HepG2 (cell line): ENCODE data around the gene ALOXE3. TPM values are rescaled to one million over a fixed set of nuclear protein-coding genes. Genes with fewer than 3 reads are reported as not detected.
A peak's percentile ranks its signal among the peaks of the same experiment; 100 is the strongest.

ENCODE experiments used
- CBX5 ChIP-seq: sonication (generic); formaldehyde crosslinking; IDR thresholded peaks from 2 replicates; pipeline ENCODE4 v1.4.0; 2020; ENCODE audit warnings: missing genetic modification reagents, borderline replicate concordance
- GATA4 ChIP-seq: sonication (generic); IDR thresholded peaks from 2 replicates; pipeline ENCODE4 v1.6.1; 2016; ENCODE audit warnings: antibody characterized with exemption, low read depth, borderline replicate concordance
- ISL2 ChIP-seq: sonication (generic); formaldehyde crosslinking; IDR thresholded peaks from 2 replicates; pipeline ENCODE4 v1.5.0; 2020; ENCODE audit warnings: missing genetic modification reagents
- PAXIP1 ChIP-seq: sonication (generic); formaldehyde crosslinking; conservative IDR thresholded peaks from 2 replicates; pipeline ENCODE4 v1.4.0; 2020; ENCODE audit warnings: mild to moderate bottlenecking, missing genetic modification reagents, moderate library complexity
- PHF20 ChIP-seq: sonication (generic); formaldehyde crosslinking; IDR thresholded peaks from 2 replicates; pipeline ENCODE4 v1.5.0; 2020; ENCODE audit warnings: mild to moderate bottlenecking, missing genetic modification reagents
- POGZ ChIP-seq: sonication (generic); formaldehyde crosslinking; IDR thresholded peaks from 2 replicates; pipeline ENCODE4 v1.4.0; 2020; ENCODE audit warnings: mild to moderate bottlenecking, missing genetic modification reagents
- ZNF232 ChIP-seq: sonication (generic); formaldehyde crosslinking; IDR thresholded peaks from 2 replicates; pipeline ENCODE4 v1.4.0; 2020; ENCODE audit warnings: missing genetic modification reagents, borderline replicate concordance
- ZNF292 ChIP-seq: sonication (generic); formaldehyde crosslinking; IDR thresholded peaks from 2 replicates; pipeline ENCODE4 v1.8.1; 2022; ENCODE audit warnings: mild to moderate bottlenecking, low read depth, missing genetic modification reagents, borderline replicate concordance
- ZNF3 ChIP-seq: IDR thresholded peaks from 2 replicates; pipeline ENCODE4 v1.7.0; 2017; ENCODE audit warnings: inconsistent platforms
- ZNF407 ChIP-seq: sonication (generic); formaldehyde crosslinking; IDR thresholded peaks from one replicate; pipeline ENCODE4 v1.5.1; 2020; ENCODE audit warnings: mild to moderate bottlenecking, missing genetic modification reagents; ENCODE audit errors: not compliant biosample characterization
- ZNF687 ChIP-seq: sonication (generic); formaldehyde crosslinking; IDR thresholded peaks from 2 replicates; pipeline ENCODE4 v1.5.1; 2020; ENCODE audit warnings: mild to moderate bottlenecking, missing genetic modification reagents, moderate library complexity
- ZNF839 ChIP-seq: sonication (generic); formaldehyde crosslinking; IDR thresholded peaks from 2 replicates; pipeline ENCODE4 v1.4.0; 2020; ENCODE audit warnings: missing genetic modification reagents, mild to moderate bottlenecking, borderline replicate concordance
- polyA plus RNA-seq, 8 experiments: library from polyadenylated mRNA; depleted of rRNA in 3 of 8; stranded (reverse) in 7 of 8; unstranded in 1 of 8; fragments of >200 nt; fragmentation: Illumina TruSeq in 4 of 8; extraction: Trizol in 4 of 8; gene quantifications; 2 replicates each; pipeline versions ENCODE4 v1.2.1 to v1.2.3, GENCODE V29; 2011 to 2016; ENCODE audit warnings: low read depth in 4 of 8, missing spikeins in 1 of 8, mixed read lengths in 1 of 8; ENCODE audit not compliant: insufficient read depth in 1 of 8
- total RNA-seq, 5 experiments: library from RNA; depleted of rRNA; stranded (reverse); fragments of >200 nt; fragmentation: Illumina TruSeq; extraction: Trizol; gene quantifications; 2 replicates each; pipeline ENCODE4 v1.2.3, GENCODE V29; 2016; ENCODE audit warnings: low read depth in 1 of 5

The ALOXE3 gene
- total and polyA plus RNA-seq, 2 of the 13 experiments (the other 11 are each of a cell fraction or from before 2014, with no cell fraction given) = 0.07 TPM; not detected in 1

- peak; percentile 50; the same call in 1 of the 2 replicates for TF ChIP-seq ZNF687 (CRISPR knock-in tag)
- peak; percentile 90; the same call in 1 of the 2 replicates for TF ChIP-seq ISL2 (CRISPR knock-in tag)
- TF ChIP-seq ZNF292 (CRISPR knock-in tag) = 0 out of 2 replicates have a peak, but pooled peaks have one; percentile 45
- peak; percentile 94 for TF ChIP-seq PAXIP1 (CRISPR knock-in tag)
- 0 out of 2 replicates have a peak, but pooled peaks have one; percentile 56 for TF ChIP-seq CBX5
- 0 out of 2 replicates have a peak, but pooled peaks have one; percentile 27 for TF ChIP-seq POGZ (CRISPR knock-in tag)
- no peak for TF ChIP-seq PHF20 (CRISPR knock-in tag)
- TF ChIP-seq ZNF407 = no peak
- peak; percentile 56; the same call in 1 of the 2 replicates for TF ChIP-seq ZNF232 (CRISPR knock-in tag)
- TF ChIP-seq ZNF3 (CRISPR knock-in tag) = 0 out of 2 replicates have a peak, but pooled peaks have one; percentile 33
- TF ChIP-seq ZNF839 (CRISPR knock-in tag) = no peak
- peak; percentile 85 for TF ChIP-seq GATA4
Measured at GRCh38 chr17:8056232-8056975, 61.9 kb downstream of the ALOXE3 start (continued).
